Cardiac septum (tissue), 1 donor: ENCODE measurements around the gene VAV1. TPM values are rescaled to one million over a fixed set of nuclear protein-coding genes. Genes with fewer than 3 reads are reported as not detected.

Experiments used
- DNase-seq: peaks from one replicate; pipeline ENCODE4 v3.0.0-alpha.2; 2020; ENCODE audit warnings: low spot score
- intact Hi-C: fragments of 100-400 bp; cut with DNase I; formaldehyde crosslinking; loops from one replicate; pipeline ENCODE4 v1.14.0; 2022
- long read RNA-seq: library from polyadenylated mRNA; unstranded; transcript quantifications from one replicate; pipeline ENCODE4 v2.0.0, GENCODE V29; 2021
- total RNA-seq: library from RNA; stranded (reverse); fragmentation: NEBNext Ultra II Directional; extraction: Animal tissue kit (Norgen Biotek cat#: 25700); gene quantifications from one replicate; pipeline ENCODE4 v1.2.1, GENCODE V29; 2021
- donor health status: DM: no; HTN: no; CAD: no.

The VAV1 gene, protein sequence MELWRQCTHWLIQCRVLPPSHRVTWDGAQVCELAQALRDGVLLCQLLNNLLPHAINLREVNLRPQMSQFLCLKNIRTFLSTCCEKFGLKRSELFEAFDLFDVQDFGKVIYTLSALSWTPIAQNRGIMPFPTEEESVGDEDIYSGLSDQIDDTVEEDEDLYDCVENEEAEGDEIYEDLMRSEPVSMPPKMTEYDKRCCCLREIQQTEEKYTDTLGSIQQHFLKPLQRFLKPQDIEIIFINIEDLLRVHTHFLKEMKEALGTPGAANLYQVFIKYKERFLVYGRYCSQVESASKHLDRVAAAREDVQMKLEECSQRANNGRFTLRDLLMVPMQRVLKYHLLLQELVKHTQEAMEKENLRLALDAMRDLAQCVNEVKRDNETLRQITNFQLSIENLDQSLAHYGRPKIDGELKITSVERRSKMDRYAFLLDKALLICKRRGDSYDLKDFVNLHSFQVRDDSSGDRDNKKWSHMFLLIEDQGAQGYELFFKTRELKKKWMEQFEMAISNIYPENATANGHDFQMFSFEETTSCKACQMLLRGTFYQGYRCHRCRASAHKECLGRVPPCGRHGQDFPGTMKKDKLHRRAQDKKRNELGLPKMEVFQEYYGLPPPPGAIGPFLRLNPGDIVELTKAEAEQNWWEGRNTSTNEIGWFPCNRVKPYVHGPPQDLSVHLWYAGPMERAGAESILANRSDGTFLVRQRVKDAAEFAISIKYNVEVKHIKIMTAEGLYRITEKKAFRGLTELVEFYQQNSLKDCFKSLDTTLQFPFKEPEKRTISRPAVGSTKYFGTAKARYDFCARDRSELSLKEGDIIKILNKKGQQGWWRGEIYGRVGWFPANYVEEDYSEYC
- 1.5 TPM for total RNA-seq
- long read RNA-seq, partial matches to known transcripts = 0 of 2 reads
- long read RNA-seq, other reads (novel, unspliced or antisense) = 1 of 2 reads

DNA sequence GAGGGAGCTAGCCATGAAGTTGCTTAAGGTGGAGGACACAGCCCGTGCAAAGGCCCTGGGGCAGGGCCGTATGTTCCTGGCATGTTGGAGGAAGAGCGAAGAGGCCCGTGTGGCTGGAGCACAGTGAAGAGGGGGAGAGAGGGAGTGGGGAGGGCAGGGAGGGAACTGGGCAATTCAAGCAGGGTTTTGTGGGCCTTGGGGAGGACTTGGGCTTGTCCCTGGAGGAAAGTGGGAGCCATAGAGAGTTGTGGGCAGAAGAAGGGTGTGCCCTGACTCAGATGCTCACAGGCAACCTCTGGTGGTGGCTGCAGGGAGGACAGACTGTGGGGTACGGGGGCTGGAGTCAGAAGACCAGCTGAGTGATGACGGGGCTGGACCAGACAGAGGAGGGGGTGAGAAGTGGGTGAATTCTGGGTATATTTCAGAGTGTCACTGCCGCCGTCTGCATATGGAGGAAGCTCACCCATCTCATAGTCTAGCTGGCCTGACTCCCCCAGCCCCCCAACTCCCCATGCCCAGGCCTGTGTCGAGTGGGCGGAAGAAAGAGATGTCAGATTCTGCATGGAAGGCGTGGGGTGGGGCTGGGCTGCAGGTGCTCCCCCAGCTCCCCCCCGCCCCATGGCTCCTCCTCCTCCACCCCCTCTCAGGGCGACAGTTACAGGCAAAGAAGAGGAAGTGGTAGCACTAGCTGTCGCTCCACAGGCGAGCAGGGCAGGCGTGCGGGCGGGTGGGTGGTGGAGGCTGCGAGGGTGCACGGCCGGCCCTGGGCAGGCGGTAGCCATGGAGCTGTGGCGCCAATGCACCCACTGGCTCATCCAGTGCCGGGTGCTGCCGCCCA is at the start of gene VAV1:
Gene VAV1 (plus strand): TSS at position 681 of the 838 bp plus-strand sequence. CDS start 100 bp downstream, at position 781.
- intact Hi-C loops = no loop called here

DNA sequence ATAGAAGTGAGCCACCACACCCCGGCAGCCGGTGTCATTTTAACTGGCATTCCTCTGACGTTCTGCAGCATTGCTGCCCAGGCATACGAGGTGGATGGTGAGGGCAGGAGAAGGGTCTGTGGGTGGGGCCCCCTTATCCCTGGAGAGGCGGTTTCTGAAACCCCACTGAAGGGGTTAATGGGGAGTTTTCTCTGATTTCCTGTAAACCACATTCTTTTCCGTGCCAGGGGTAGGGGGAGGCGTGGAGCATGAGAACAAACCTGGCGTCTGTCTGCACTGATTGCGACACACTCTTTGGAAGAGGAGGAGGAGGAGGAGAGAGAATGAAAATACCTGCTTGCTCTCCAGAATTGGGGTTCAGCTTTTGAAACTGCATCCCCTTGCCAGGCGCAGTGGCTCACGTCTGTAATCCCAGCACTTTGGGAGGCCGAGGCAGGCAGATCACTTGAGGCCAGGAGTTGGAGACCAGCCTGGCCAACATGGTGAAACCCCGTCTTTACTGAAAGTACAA is 49.3 kb upstream of the VAV1 start:
- intact Hi-C loops = no loop called here
- DNase-seq = no peak

More for the DNA sequence above, at the start of gene VAV1:
- DNase-seq = peak; percentile 91

- no peak for DNase-seq
- intact Hi-C loops = no loop called here
Observed at GRCh38 chr19:6723738-6724137, 48.8 kb upstream of the VAV1 start.

- intact Hi-C loops = no loop called here
- DNase-seq = no peak
Observed at GRCh38 chr19:6724631-6725492, 47.6 kb upstream of the VAV1 start.

- no peak for DNase-seq
- intact Hi-C loops = no loop called here
Observed at GRCh38 chr19:6725513-6726231, 46.8 kb upstream of the VAV1 start.

- intact Hi-C loops = no loop called here
- no peak for DNase-seq
Observed at GRCh38 chr19:6728346-6728745, 44.2 kb upstream of the VAV1 start.

GRCh38 chr19:6729573-6730152 is 42.8 kb upstream of the VAV1 start:
- intact Hi-C loops = no loop called here

DNA sequence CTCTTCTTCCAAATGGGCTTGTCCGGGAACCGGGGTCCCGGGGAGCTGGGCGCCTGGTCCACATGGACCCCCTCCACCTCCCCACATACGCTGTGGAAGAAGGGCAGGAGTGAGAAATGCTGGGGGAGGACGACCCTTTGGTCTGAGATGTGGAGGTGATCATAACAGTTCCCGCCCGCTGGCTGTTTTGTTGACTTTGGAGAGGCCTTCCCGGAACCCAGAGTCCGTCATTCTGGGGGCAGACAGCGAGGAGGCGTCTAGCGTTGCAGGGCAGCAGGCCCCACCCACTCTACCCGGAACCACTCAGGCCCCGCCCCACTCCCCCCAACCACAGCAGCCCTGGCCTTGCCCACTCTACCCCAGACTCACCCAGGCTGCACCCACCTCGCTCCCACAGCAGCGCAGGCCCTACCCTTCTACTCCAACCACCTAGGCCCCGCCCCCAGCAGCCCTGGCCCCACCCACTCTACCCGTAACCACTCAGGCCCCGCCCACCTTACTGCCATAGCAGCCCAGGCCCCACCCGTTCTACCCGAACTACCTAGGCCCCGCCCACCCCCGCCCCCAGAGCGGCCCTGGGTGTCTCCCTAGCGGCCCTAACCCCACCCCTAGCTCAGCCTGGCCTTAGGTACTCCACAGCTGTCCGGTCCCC is 42.2 kb upstream of the VAV1 start:
- intact Hi-C loops = no loop called here
- no peak for DNase-seq

More at GRCh38 chr19:6729573-6730152, 42.8 kb upstream of the VAV1 start:
- no peak for DNase-seq

DNA sequence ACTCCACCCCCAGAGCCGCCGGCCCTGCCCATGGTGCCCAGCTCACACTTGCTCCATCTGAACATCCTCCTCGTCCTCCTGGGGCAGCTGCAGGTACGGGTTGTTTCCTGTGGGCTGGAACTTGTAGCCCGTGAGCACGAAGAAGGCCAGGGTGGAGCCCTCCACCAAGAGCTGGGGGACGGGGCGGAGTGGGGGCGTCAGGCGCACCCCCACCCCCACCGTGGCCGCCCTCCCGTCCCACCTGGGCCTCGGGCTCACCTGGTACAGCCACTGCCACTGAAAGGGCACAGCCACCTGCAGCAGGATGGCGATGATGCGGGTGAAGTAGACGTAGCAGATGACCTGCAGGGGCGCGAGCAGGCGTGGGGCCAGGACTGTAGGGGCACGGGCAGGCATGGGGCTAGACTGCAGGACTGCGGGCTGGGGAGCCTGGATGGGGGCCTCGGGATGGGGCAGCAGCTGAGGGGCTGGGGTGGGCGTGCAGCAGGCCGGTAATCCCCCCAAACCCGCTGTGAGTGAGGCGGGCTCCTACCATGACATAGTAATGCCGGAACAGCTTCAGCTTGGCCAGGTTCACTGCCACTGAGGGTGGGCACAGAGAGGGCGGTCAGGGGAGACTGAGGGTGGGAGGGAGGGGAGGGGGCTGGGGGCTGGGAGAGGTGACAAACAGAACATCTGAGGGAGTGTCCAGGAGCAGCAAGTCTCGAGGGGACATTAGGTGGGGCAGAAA is 41.4 kb upstream of the VAV1 start:
- no peak for DNase-seq
- intact Hi-C loops = no loop called here

- intact Hi-C loops = no loop called here
- no peak for DNase-seq
Observed at GRCh38 chr19:6731822-6732221, 40.7 kb upstream of the VAV1 start.

DNA sequence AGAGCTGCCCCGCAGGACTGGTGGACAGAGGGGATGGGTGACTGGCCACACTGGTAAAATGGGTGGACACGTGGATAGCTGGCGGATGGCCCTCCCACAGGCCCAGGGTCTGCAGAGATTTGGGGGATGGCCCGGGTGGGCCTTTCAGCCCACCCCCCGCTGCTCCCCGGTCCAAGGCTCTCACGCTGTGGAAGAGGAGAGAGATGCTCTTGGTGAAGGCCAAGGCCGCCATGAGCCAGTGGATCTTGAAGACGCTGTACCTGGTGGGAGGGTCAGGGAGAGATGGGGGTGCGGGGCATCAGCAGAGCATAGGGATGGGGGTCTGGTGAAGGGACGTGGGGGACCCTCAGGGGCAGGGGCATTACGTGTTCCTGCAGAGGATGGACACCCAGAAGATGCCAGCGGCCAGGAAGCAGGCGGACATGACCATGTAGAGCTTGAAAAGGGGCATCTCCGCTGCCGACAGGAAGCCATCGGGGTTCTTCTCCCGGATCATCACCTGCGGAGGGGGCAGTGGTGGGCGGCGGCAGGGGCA is 39.6 kb upstream of the VAV1 start:
- DNase-seq = no peak

DNA sequence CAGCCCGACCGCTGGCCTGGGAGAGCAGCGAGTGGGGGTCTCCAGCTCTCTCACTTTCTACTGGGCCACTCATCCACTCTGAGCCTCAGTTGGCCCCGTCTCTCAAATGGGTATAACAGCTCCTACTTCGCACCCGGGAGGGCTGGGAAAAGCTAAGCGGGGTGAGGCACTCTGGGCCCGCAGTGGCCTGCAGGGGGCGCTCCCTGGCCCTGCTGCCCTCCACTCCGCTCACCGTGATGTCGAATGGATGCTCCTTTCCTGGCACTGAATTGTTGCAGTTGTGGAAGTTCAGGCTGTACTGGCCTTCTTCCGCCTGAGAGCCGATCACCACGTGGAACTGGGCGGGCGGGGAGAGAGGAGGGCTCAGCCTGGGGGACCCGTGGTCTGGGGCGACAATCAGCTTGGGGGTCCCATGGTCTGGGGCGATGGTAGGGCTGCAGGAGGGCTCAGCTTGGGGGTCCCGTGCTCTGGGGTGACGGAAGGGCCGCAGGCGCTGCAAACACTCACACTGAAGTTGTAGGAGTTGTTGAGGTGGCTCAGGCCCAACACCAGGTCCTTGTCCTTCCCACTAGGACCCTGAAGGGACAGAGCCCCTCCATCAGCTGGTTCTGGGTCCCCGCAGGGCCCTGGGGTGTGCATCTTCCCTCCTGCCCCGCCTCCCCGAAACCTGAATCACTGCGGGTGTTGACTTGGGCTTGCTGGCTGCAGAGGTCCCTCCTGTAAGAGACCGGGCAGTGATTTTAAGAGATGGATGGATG is 39.0 kb upstream of the VAV1 start:
- intact Hi-C loops = no loop called here
- no peak for DNase-seq

More for the DNA sequence above, 39.6 kb upstream of the VAV1 start:
- intact Hi-C loops = no loop called here

DNA sequence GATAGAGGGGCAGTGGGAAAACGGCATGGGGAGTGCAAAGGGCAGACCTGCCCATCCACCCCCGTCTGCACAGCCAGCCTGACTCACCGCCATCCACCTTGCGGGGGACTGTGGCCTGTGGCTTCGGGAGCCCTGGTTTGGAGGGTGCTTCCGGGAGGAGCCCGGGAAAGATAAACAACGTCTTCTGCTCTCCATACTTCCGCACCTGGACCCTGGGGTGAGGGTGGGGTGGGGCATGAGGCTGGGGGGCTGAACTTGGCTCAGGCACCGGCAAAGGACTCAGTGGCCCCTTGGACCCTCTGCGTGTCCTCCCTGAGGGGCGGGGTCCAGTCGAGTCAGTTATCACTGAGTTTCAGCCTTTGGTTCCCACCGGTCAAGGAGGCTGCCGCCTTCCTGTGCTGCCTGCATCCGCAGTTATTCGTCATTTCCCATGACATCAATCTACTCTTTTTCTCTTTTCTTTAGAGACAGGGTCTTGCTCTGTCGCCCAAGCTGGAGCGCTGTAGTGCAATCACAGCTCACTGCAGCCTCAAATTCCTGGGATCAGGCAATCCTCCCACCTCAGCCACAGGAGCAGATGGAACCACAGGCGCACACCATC is 38.3 kb upstream of the VAV1 start:
- intact Hi-C loops = no loop called here
- no peak for DNase-seq

- DNase-seq = no peak
- intact Hi-C loops = loop anchor here (5.0 kb wide), 1 partner anchor 218 kb away; no protein-coding TSS in a partner anchor
Observed at GRCh38 chr19:6735181-6735911, 37.2 kb upstream of the VAV1 start.
